ENCODE data around the gene PTPRA.
A peak's percentile ranks its signal among the peaks of the same experiment; 100 is the strongest.
"Not testable (repeated sequence)": the region's sequence is repeated elsewhere in the genome, so short reads cannot be mapped to it uniquely, and the experiment has no call there.

The PTPRA gene, protein sequence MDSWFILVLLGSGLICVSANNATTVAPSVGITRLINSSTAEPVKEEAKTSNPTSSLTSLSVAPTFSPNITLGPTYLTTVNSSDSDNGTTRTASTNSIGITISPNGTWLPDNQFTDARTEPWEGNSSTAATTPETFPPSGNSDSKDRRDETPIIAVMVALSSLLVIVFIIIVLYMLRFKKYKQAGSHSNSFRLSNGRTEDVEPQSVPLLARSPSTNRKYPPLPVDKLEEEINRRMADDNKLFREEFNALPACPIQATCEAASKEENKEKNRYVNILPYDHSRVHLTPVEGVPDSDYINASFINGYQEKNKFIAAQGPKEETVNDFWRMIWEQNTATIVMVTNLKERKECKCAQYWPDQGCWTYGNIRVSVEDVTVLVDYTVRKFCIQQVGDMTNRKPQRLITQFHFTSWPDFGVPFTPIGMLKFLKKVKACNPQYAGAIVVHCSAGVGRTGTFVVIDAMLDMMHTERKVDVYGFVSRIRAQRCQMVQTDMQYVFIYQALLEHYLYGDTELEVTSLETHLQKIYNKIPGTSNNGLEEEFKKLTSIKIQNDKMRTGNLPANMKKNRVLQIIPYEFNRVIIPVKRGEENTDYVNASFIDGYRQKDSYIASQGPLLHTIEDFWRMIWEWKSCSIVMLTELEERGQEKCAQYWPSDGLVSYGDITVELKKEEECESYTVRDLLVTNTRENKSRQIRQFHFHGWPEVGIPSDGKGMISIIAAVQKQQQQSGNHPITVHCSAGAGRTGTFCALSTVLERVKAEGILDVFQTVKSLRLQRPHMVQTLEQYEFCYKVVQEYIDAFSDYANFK

DNA sequence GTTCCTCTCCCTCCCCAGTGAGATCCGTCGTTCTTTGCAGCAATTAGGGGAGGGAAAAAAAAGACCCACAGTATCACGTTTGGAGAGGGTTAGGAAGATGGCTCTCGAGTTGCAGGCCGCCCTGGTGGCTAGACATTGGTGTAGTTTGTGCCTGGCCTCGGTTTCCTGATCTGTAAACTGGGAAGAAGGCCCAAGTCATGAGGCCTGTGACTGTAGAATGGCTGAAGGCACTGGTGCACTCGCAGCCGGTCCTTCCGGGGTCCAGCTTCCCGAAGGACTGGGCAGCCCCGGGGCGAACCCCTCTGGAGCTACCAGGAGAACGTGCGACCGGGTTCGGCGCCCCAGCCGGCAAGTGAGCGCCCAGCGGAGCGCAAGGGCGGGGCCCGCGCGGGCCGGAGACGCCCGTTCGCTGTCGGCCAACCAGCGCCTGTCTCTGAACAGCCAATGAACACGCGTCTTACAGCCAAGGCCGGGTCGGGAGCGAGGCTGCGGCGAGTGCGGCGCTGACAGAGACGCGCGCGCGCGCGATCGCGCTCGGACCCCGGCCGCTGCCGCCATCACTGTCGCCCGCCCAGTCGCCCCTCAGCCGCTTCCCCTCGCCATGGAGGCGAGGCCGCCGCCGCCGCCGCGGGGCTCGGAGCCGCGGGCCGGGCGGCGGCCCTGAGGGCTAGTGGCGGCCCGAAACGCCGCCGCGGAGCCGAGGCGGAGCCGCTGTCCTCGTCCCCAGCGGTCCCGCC is at the start of gene PTPRA:
TSS of gene PTPRA (plus strand) at position 472 of the 737 bp plus-strand sequence. CDS start 90,797 bp downstream, outside the sequence.
- peak; percentile 81 to 97 for DNase-seq

DNA sequence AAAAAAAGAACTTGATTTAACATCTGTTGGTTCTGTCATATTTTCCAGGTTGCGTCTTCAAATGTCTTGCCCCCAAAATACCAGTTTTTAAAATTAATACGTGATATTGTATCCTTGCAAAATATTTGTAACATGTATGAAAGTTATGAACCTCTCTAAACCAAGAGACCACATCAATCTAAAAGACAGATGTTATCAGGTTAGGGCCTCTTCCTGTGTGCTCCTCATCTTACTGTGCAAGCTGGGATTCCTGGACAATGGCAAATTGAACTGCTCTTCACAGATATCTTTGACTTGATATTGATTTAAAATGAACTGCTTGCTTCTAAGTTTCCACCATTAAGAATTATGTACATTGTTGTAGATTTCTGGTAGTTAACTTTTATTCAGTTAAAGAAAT is 47.5 kb upstream of the PTPRA start:
- DNase-seq, result no peak

DNA sequence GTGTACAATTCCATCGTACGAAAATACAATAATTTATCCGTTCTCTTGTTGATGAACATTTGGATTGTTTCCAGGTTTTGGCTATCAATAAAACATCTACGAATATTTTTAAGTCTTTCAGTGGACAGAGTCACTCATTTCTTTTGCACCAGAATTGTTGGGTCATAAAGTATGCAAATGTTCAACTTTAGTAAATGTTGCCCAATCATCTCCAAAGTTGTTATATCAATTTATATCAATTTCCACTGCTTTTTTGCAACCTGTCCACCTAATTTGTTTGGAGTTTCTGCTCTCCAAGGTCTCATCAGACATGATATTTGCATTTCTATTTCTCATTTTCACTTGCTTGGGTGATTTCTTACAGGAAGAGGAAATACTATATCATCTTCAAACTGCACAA is 46.6 kb upstream of the PTPRA start:
- no peak for DNase-seq

DNA sequence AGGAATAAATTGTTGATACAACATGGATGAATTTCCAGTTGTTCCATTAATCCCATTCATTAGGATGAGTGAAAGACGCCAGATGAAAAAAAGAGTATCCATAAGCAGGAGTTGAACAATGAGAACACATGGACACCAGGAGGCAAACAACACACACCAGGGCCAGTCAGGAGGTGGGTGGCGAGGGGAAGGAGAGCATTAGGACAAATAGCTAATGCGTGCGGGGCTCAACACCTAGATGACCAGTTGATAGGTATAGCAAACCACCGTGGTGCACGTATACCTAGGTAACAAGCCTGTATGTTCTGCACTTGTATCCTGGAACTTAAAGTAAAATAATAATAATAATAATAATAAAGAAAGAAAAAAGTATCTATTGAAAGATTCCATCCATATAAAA is 43.9 kb upstream of the PTPRA start:
- DNase-seq, result no peak

DNA sequence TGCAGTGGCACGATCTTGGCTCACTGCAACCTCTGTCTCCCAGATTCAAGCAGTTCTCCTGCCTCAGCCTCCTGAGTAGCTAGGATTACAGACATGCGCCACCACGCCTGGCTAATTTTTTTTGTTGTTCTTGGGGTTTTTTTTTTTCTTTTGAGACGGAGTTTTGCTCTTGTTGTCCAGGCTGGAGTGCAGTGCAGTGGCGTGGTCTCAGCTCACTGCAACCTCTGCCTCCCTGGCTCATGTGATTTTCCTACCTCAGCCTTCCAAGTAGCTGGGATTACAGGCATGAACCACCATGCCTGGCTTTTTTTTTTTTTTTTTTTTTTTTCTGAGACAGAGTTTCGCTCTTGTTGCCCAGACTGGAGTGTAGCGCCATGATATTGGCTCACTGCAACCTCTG is 42.1 kb upstream of the PTPRA start:
- DNase-seq, result not testable (repeated sequence)

DNA sequence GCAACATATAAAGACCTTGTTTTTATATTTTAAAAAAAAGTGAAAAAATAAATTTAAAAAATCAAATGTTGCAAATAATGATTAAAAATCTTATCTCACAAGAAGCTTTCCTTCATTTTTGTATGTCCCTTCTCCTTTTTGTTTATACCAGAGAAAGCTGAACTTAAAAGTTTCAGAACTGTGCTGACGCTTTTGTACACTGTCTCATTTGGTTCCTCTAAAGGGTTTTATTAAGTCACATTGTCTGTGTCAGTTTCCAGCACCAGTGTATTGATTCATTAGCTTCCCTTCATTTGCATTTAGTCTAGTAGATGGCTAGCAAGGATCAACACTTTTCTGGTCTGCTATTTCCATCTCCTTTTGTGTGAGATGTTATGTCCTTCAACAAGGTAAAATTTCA is 39.5 kb upstream of the PTPRA start:
- DNase-seq, result no peak

DNA sequence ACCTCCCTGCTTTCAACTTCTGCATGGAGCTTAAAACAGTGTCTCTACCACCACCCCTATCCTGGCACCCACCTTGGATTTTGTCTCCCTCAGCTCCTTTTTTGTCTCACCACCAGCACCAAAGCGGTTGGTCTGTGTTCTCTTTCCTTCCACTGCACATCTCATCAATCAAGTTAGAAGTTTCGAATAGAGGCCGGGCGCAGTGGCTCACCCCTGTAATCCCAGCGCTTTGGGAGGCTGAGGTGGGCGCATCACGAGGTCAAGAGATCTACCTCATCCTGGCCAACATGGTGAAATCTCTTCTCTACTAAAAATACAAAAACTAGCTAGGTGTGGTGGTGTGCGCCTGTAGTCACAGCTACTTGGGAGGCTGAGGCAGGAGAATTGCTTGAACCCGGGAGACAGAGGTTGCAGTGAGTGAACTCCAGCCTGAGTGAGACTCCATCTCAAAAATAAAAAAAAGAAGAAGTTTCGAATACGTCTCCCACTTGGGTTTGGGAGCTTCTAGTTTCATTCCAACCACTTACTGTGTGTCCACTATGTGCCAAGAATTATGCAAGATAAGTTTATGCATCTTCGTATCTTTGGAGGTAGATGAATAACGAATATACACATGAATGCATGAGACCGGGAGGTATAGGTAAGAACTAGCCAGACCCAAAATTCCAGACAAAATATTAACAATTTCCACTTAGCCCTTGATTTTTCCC is 38.7 kb upstream of the PTPRA start:
- no peak for DNase-seq

DNA sequence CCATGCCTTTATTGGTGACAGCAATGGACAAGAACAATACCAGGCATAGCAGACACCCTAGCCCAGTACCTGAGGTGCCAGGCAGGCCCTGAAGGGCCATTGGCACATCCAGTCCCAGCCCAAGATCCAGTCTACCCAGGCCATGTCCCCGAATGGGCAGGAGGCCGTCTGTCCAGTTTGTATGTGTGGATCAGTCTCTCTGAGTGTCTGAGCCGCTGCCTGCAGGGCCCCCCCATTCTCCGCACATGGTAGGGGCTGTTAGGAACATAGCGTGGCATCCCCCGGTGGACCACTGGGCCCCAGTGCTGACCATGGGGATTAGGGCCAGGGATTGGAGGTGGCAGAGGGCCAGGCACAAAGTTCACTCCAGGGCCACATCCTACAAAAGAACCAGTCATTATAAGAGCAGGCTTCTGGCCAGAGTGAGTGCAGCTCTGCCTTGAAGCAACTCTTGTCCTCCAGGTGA is 37.9 kb upstream of the PTPRA start:
- no peak for DNase-seq

DNA sequence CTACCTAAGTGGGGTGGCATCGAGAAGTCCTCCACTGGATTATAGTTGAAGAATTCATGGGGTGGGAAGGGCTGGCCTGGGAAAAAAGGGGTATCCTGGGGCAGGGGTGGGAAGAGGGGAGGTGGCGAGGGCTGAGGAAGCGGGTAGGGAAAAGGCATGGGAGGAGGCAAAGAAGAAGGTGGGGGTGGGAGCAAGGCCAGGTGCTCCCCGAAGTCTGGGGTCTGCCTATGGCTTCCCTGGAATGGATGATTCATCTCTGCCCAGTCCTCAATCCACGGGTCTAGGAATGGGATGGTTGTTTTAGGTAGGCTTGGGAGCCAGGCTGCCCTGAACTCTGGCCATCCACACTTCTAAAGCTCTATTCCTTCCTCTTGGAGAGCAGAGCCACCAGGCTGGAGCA is 37.2 kb upstream of the PTPRA start:
- no peak for DNase-seq

DNA sequence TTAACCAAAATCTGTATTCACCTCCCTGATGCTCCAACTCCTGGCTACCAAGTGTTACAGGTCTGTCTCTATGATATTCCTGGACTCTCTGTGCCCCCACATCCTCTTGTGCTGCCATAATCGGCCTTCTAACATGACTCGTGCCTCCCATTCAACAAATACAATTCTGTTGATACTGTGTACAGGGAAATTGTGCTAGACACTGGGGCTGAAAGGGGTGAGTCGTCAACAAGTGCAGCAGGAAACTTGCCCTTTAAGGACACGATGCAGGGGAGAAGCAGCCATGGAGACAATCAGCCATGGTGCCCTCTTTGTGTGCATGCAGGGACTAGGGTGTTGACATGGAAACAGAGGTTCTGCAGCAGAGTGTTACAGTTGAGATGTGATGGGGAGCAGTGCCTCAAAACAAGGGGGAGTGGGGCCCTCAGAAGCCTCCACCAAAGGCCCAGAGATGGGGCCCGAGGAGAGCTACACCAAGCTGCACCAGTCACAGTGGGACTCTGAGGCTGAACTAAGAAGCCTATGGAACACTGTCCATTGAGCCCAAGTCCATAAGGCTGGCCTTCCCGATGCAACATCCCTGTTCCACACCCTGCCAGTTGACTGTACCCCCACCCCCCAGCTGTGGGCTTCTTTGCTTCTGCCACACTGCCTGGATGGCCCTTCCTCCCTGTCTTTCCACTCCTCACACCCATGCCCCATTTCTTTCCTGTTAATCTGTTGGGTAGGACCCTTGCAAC is 35.9 kb upstream of the PTPRA start:
- DNase-seq, result no peak

DNA sequence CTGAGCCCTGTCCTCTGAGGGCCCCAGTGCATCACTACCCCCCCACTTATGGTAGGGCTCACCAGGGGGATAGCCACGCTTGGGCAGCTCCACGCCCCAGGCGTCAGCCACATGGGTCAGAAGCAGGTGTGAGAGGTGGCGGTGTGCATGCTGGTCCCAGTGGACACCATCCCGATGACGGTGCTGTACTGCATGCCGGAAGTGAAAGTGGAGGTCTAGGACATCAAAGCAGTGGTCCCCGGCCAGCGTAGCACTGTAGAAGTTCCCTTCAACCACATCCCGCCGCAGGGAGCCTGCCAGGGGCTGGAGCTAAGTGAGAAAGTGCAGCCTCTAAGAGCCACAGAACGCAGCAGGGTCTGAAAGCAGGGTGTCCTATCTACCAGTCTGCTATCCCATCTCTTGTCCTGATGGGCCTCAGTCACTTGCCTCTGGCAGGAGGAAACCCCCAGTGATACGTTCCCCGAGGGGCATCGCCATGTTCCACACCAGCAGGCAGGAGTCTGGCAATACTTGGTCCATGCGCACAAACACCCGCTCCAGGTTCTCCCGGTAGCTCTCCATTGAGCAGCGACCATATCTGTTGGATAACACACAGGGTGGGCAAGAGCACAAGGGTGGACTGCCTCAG is 35.0 kb upstream of the PTPRA start:
- no peak for DNase-seq

DNA sequence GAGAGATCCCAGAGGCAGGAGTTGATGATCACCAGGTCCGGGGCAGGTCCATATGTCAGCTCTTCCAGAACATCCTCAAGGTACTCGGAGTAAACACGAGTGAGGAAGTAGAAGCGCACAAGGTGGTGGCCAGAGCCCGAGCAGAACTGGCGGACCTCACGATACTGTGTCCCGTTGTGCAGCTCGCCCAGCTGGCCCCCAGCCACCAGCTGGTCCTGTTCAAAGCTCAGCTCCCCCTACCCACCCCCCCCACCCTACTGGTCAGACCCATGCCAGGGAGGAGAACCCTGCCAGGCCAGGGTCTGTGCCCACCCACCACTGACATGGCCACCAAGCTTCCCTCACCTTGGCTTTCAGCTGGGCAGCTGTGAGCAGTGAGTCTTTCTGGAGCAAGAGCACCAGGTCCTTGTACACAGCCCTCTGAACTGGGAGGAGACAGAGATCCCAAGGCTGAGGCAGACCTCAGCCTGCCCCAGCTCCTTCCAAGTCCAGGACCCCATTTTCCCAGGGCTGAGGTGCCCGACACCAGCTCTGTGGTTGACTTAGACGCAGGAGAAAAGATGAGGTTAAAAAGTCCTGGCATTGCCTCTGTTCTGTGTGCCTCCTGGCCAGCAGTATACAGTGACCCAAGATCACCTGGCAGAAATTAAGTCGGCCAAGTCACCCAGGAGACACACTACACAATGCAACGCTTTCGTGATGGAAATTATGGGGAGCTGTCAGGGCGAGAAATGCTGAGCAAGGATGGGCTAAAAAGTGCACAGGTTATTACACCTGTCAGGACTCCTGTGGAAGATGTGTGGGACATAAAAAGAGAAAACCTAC is 34.2 kb upstream of the PTPRA start:
- DNase-seq, result no peak

DNA sequence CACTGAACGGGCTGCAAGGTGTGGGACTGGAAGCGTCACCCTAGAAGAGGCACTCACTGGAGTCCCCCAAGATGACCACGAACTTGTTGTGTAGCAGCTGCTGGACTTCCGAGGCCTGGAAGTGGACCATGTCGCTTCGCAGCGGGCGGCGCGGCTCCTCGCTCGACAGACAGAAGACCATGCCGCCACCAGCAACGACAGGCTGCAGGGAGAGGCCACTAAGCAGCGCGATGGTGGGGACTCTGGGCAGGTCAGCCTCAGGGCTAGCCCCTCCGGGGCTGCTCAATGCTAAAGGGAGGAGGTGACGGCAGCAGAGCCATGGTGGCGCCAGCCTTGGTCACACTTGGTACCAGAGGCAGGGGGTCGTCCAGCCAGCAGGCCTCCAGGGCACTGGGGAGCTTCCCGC is 33.5 kb upstream of the PTPRA start:
- no peak for DNase-seq

DNA sequence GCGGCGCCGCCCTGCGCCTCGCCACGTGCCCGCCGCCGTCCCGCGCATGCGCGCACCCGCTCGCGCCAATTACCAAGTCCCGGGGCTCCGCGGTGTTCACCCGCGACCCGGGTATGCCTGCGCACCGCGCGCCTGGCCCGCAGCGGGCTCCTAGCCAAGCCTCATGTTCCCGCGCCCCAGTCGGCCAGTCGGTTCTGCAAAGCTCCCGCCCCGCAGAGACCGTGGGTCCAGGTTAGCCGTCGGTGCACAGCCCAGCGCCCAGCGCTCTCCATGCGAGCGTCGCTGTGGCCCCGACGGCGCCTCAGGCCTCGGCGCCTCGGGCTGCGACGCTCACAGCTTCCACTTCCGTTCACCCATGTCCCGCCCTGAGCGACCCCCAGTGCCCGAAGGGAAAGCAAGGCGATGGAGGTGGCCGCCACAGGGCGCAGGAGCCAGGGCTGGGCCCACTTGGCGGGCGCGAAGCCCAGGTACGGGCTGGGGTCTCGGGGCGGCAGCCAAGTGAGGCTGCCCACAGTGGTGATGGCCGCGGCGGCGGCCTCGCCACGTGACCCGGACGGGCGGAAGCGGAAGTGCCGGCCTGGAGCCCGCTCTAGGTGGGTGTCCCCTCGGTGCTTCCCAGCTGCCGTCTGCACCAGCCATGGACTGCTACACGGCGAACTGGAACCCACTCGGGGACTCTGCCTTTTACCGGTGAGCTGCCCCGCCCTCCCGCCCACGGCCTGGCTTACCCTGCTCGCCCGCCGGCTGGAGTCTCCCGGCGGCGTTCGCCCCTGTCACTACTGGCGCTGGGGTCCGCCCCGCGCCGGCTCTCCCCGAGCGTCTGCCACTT is 32.9 kb upstream of the PTPRA start, which contains the start of the genes PCED1A and VPS16:
TSS of gene PCED1A (minus strand) at position 518 of the 829 bp plus-strand sequence. CDS start 743 bp downstream, outside the sequence.
TSS of gene VPS16 (plus strand) at position 608 of the 829 bp plus-strand sequence. CDS start at position 638, 30 bp downstream.
- peak; percentile 74 to 92 for DNase-seq

DNA sequence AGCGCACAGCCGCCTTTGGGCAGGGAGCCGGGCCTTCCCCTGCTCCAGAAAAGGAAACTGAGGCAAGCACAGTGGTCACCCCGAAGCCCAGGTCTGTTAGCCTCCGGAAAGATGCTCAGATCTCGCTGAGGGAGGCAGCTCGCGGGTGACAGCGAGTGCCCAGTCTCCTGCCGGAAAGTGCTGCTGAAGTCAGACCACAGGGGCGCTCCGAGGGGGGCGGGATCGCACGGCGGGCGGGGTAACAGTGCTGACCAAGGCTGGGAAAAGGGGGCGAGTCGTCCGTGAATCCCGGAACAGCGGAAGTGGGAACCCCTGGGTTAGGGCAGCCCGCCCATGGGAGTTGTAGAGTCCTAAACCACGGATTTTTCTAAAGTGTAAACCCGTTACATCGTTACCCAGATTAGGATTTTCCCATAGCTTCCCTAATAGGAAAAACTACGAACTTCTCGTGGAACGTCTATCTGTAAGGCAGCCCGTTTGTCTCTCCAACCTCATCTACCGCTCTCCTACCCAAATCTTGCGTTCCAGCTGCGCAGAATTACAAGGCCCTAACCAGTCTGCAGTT is 32.2 kb upstream of the PTPRA start:
- DNase-seq, result peak in 1 of 2 experiments; percentile 48

DNA sequence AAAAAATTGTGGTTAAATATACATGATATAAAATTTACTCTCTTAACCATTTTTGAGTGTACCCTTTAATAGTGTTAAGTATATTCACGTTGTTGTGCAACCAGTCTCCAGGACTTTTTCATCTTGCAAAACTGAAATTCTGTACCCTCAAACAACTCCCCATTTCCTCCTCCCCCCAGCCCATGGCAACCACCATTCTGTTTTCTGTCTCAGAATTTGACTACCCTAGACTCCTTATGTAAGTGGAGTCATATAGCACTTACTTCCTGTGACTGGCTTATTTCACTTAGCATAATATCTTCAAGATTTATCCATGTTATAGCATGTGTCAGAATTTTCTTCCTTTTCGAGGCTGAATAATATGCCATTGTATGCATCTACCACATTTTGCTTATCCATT is 27.7 kb upstream of the PTPRA start:
- no peak for DNase-seq

DNA sequence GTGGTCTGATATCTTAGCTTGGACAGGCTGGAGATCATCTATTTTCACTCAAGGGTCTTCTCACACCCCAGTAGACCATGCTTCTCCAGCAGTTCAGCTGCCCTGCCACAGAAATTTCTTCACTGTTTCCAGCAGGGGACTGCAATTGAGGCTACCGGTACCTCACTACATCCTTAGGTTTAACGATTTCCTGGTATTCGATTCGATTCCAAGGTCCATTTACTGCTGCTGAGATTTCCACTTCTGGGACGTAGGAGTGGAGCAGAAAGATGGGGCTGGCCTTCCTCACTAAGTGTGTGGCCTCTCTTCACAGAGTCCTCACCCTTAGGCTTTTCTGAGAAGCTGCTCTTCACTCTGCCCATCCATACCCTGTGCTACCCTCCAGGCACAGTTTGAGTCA is 26.6 kb upstream of the PTPRA start:
- DNase-seq, result no peak

DNA sequence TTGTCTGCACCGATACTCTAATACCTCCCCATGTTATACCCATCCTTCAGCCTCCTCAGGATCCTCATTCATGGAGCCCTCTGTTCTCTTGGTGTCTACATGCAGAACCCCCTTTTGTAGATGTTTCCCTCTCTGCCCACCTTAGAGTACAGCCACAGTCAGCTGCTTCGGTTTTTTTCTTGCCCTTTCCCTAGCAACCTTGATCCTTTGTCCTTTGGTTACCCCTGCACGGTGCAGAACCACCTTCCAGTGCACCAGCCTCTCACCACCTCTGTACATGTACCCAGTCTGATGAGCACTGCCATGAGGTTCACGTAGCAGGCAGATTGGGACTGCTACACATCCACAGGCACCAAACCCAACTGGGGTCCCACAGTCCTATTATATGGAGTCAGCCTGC is 25.5 kb upstream of the PTPRA start:
- DNase-seq, result no peak

DNA sequence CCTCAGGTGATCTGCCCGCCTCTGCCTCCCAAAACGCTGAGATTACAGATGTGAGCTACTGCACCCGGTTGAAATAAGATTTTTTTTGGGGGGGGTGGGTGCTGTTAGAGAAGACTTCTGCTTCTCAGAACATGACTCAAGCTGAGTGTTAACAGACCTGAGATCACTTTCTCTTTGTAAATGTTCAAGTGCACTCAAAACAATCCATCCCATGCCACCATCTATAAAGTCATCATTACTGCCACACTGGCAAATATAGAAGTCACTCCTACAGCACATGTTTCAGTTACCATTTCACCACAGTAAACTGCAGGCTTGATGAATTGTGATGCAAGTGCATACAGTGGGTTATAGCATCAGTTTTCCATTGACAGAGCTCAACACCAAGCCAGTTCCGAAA is 23.8 kb upstream of the PTPRA start:
- DNase-seq, result no peak

Measured in NCI-H526 (cell line).